SU-DHL-6 (cell line): ENCODE measurements around the gene SPINK6.

Source experiments
- H2AFZ ChIP-seq: fragments of 200-600 bp; sonication (generic); 2 replicates; pipeline ENCODE4 v1.6.1; 2014; ENCODE audit warnings: low read depth, mild to moderate bottlenecking, moderate library complexity, mixed read lengths, antibody characterized with exemption, low read length; ENCODE audit not compliant: severe bottlenecking
- H3F3A ChIP-seq: fragments of 200-600 bp; shearing (Covaris generic); 2 replicates; pipeline ENCODE4 v1.6.0; 2016; ENCODE audit warnings: antibody characterized with exemption, mild to moderate bottlenecking; ENCODE audit not compliant: insufficient read depth
- H3K27ac ChIP-seq: fragments of 200-600 bp; sonication (generic); 2 replicates; pipeline ENCODE4 v1.5.1; 2016; ENCODE audit warnings: low read depth, mild to moderate bottlenecking, low read length, moderate library complexity, mixed read lengths
- H3K27me3 ChIP-seq: fragments of 200-600 bp; sonication (generic), shearing (Covaris generic); 2 replicates; pipeline ENCODE4 v1.6.0; 2014; ENCODE audit warnings: mild to moderate bottlenecking, low read length
- H3K36me3 ChIP-seq: fragments of 200-600 bp; sonication (generic); 2 replicates; pipeline ENCODE4 v1.6.1; 2014; ENCODE audit warnings: mild to moderate bottlenecking, low read length, mixed read lengths
- H3K4me2 ChIP-seq: fragments of 300-600, 200-600 bp; shearing (Covaris generic), sonication (generic); 2 replicates; pipeline ENCODE4 v1.6.0; 2014; ENCODE audit warnings: low read length, low read depth, mild to moderate bottlenecking; ENCODE audit not compliant: poor library complexity, severe bottlenecking
- H3K4me3 ChIP-seq: fragments of 200-600 bp; sonication (generic); 2 replicates; pipeline ENCODE4 v1.5.1; 2014; ENCODE audit warnings: antibody characterized with exemption, low read length, mild to moderate bottlenecking, mixed read lengths; ENCODE audit not compliant: insufficient read depth, poor library complexity, severe bottlenecking
- H3K79me2 ChIP-seq: fragments of 200-600 bp; sonication (generic); 2 replicates; pipeline ENCODE4 v1.6.1; 2014; ENCODE audit warnings: mild to moderate bottlenecking, low read length, moderate library complexity; ENCODE audit not compliant: insufficient read depth
- H3K9ac ChIP-seq: fragments of 200-600 bp; sonication (generic); 2 replicates; pipeline ENCODE4 v1.7.0; 2014; ENCODE audit warnings: mild to moderate bottlenecking, low read length
- H3K9me2 ChIP-seq: fragments of 200-600 bp; sonication (generic); replicated peaks from 2 replicates; pipeline ENCODE4 v1.6.1; 2014; ENCODE audit warnings: low read length; ENCODE audit not compliant: insufficient read depth
- H3K9me3 ChIP-seq: fragments of 200-600 bp; sonication (generic); 2 replicates; pipeline ENCODE4 v1.6.1; 2014; ENCODE audit warnings: low read length, mixed read lengths; ENCODE audit not compliant: insufficient read depth
- H4K20me1 ChIP-seq: fragments of 200-600 bp; sonication (generic); 2 replicates; pipeline ENCODE4 v1.6.1; 2014; ENCODE audit warnings: low read depth, mild to moderate bottlenecking, antibody characterized with exemption, low read length, moderate library complexity, mixed read lengths
- CTCF ChIP-seq: fragments of 200-600 bp; sonication (generic); IDR thresholded peaks from one replicate; pipeline ENCODE4 v1.5.1; 2017; ENCODE audit warnings: antibody characterized with exemption, mild to moderate bottlenecking, low read length, moderate library complexity; ENCODE audit not compliant: insufficient read depth, poor library complexity, severe bottlenecking
- EZH2phosphoT487 ChIP-seq: fragments of 200-600 bp; sonication (generic), shearing (Covaris generic); conservative IDR thresholded peaks from 2 replicates; pipeline ENCODE4 v1.6.1; 2018; ENCODE audit warnings: mild to moderate bottlenecking, antibody characterized with exemption, low read length, moderate library complexity, mixed read lengths

Gene SPINK6

GRCh38 chr5:148237785-148238417 lies 35.1 kb downstream of the SPINK6 start:
- Histone ChIP-seq H3K9me2 (no peaks in the 10 kb centered on the region), H2AFZ (no peak overlapping the region), H3K4me3 (no peak overlapping the region), H3K9ac (no peak overlapping the region), H3K27ac (no peak overlapping the region), H3K27me3 (no peaks in the 10 kb centered on the region; the same call in 1 of the 2 replicates), H3F3A (no peaks in the 10 kb centered on the region), H3K36me3 (no peaks in the 10 kb centered on the region), H4K20me1 (no peaks in the 10 kb centered on the region), H3K4me2 (no peak overlapping the region), H3K9me3 (no peaks in the 10 kb centered on the region), H3K79me2 (no peaks in the 10 kb centered on the region)
- TF ChIP-seq EZH2phosphoT487 (no peak), CTCF (no peak)

- TF ChIP-seq CTCF: no peak
- TF ChIP-seq EZH2phosphoT487: no peak
- H3K9me2 ChIP-seq: no peaks in the 10 kb centered on the region
- H3K36me3 ChIP-seq: no peaks in the 10 kb centered on the region
- no peaks in the 10 kb centered on the region; the same call in 1 of the 2 replicates for H3K27me3 ChIP-seq
- H2AFZ ChIP-seq: no peak within 1 kb of the TSS
- no peak within 1 kb of the TSS for H3K4me2 ChIP-seq
- H3K79me2 ChIP-seq: no peaks in the 10 kb centered on the region
- no peak within 1 kb of the TSS for H3K9ac ChIP-seq
- H3K4me3 ChIP-seq: no peak within 1 kb of the TSS
- H3F3A ChIP-seq: no peaks in the 10 kb centered on the region
- H4K20me1 ChIP-seq: no peaks in the 10 kb centered on the region
- H3K27ac ChIP-seq: no peak within 1 kb of the TSS
- H3K9me3 ChIP-seq: no peaks in the 10 kb centered on the region
Measured at GRCh38 chr5:148238418-148238794, 35.6 kb downstream of the SPINK6 start, which contains the start of gene MARCOL. MARCOL (plus strand) TSS chr5:148238525; CDS start chr5:148238598, 73 bp downstream.

DNA sequence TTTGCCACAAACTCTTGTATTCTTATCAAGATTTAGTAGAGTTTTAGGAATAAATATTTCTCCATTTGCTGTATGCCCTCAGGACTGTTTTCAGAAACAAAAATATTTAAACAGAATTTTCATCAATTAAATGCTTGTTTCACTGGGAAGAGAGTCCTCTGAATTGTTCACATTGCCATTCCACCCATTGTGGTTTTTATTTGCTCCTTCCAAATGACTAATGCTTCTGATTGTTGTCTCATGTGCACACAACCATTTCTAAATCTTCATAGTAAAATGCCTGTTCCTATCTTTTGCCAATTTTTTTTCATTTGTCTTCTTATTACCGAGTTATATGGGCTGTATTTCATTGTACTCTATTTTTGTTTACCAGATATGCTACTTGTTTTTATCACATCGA lies 46.1 kb downstream of the SPINK6 start:
- no peaks in the 10 kb centered on the region for H3K9me2 ChIP-seq
- H3K4me3 ChIP-seq: no peak overlapping the region
- no peaks in the 10 kb centered on the region for H4K20me1 ChIP-seq
- H3K4me2 ChIP-seq: no peak overlapping the region
- no peaks in the 10 kb centered on the region for H3K9me3 ChIP-seq
- H3K27me3 ChIP-seq: no peaks in the 10 kb centered on the region
- H3K79me2 ChIP-seq: no peaks in the 10 kb centered on the region
- no peak overlapping the region for H2AFZ ChIP-seq
- TF ChIP-seq EZH2phosphoT487 (no peak), CTCF (no peak)
- H3K9ac ChIP-seq: no peak overlapping the region
- H3K27ac ChIP-seq: no peak overlapping the region
- H3F3A ChIP-seq: no peaks in the 10 kb centered on the region
- H3K36me3 ChIP-seq: no peaks in the 10 kb centered on the region
